GM12878 (cell line): ENCODE measurements around the gene NECAB3. TPM values are rescaled to one million over a fixed set of nuclear protein-coding genes. Genes with fewer than 3 reads are reported as not detected.

Experiments used
- BCL11A ChIP-seq: IDR thresholded peaks from 2 replicates; pipeline ENCODE4 v1.6.1; 2011; ENCODE audit warnings: low read depth, low read length
- BHLHE40 ChIP-seq, 2 experiments: fragments of 450-650 bp in 1 of 2; IDR thresholded peaks; 2 replicates each; pipeline ENCODE4 v1.6.1; 2011 to 2017; ENCODE audit warnings: low read depth in 2 of 2, borderline replicate concordance in 1 of 2, improper control_type of control experiment in 1 of 2, low read length in 1 of 2, mild to moderate bottlenecking in 1 of 2
- CBX3 ChIP-seq: fragments of 200-600 bp; sonication (generic); IDR thresholded peaks from 2 replicates; pipeline ENCODE4 v1.6.1; 2016; ENCODE audit warnings: low read depth, borderline replicate concordance
- CEBPZ ChIP-seq: fragments of 150-350 bp; IDR thresholded peaks from 2 replicates; pipeline ENCODE4 v1.6.1; 2016; ENCODE audit warnings: low read depth, low read length
- CHD4 ChIP-seq: fragments of 200-600 bp; sonication (generic); IDR thresholded peaks from 2 replicates; pipeline ENCODE4 v1.6.1; 2016; ENCODE audit warnings: mild to moderate bottlenecking
- CTCF ChIP-seq, 3 experiments: IDR thresholded peaks in 2 of 3; conservative IDR thresholded peaks in 1 of 3; 2 replicates each; pipeline ENCODE4 v1.5.1; 2011; ENCODE audit warnings: low read depth in 3 of 3, low read length in 3 of 3, mild to moderate bottlenecking in 3 of 3, control low read depth in 2 of 3, moderate library complexity in 2 of 3, inconsistent platforms in 1 of 3, mixed read lengths in 1 of 3; ENCODE audit not compliant: control insufficient read depth in 2 of 3, insufficient read depth in 1 of 3; ENCODE audit errors: extremely low read depth in 1 of 3
- EED ChIP-seq: sonication (generic); IDR thresholded peaks from 2 replicates; pipeline ENCODE4 v1.6.1; 2016; ENCODE audit warnings: antibody characterized with exemption, low read depth
- ELK1 ChIP-seq: IDR thresholded peaks from 2 replicates; pipeline ENCODE4 v1.6.1; 2012; ENCODE audit warnings: low read depth, low read length, improper control_type of control experiment
- ESRRA ChIP-seq: IDR thresholded peaks from 2 replicates; pipeline ENCODE4 v1.6.1; 2012; ENCODE audit warnings: mild to moderate bottlenecking, low read length, improper control_type of control experiment
- GATAD2B ChIP-seq: fragments of 450-650 bp; conservative IDR thresholded peaks from 2 replicates; pipeline ENCODE4 v1.6.1; 2017; ENCODE audit warnings: low read depth, mild to moderate bottlenecking, moderate library complexity
- HCFC1 ChIP-seq: fragments of 150-350 bp; IDR thresholded peaks from 2 replicates; pipeline ENCODE4 v1.6.1; 2014; ENCODE audit warnings: low read length
- HDAC2 ChIP-seq: fragments of 200-600 bp; sonication (generic); IDR thresholded peaks from 2 replicates; pipeline ENCODE4 v1.6.1; 2017
- HDGF ChIP-seq: fragments of 450-650 bp; IDR thresholded peaks from 2 replicates; pipeline ENCODE4 v1.6.1; 2016; ENCODE audit warnings: antibody characterized with exemption
- KLF5 ChIP-seq: fragments of 450-650 bp; IDR thresholded peaks from 2 replicates; pipeline ENCODE4 v1.6.1; 2014; ENCODE audit warnings: mild to moderate bottlenecking; ENCODE audit not compliant: partially characterized antibody
- MEF2B ChIP-seq: fragments of 450-650 bp; IDR thresholded peaks from 2 replicates; pipeline ENCODE4 v1.6.1; 2018; ENCODE audit warnings: mild to moderate bottlenecking, moderate library complexity; ENCODE audit not compliant: partially characterized antibody, poor library complexity, severe bottlenecking
- NBN ChIP-seq: fragments of 450-650 bp; IDR thresholded peaks from 2 replicates; pipeline ENCODE4 v1.6.1; 2016
- NKRF ChIP-seq: fragments of 450-650 bp; conservative IDR thresholded peaks from 2 replicates; pipeline ENCODE4 v1.6.1; 2017; ENCODE audit warnings: mild to moderate bottlenecking, moderate library complexity
- PKNOX1 ChIP-seq: fragments of 450-650 bp; IDR thresholded peaks from 2 replicates; pipeline ENCODE4 v1.6.1; 2016; ENCODE audit warnings: mild to moderate bottlenecking
- POLR2A ChIP-seq: IDR thresholded peaks from 2 replicates; pipeline ENCODE4 v1.6.1; 2011; ENCODE audit warnings: low read depth, mild to moderate bottlenecking, low read length
- ZNF274 ChIP-seq: IDR thresholded peaks from one replicate; pipeline ENCODE4 v1.8.0; 2011; ENCODE audit not compliant: insufficient read length, insufficient read depth
- ZNF622 ChIP-seq: fragments of 450-650 bp; IDR thresholded peaks from 2 replicates; pipeline ENCODE4 v1.6.1; 2017; ENCODE audit warnings: mild to moderate bottlenecking, inconsistent platforms
- polyA plus RNA-seq, 11 experiments: library from polyadenylated mRNA; depleted of rRNA in 4 of 11; unstranded in 6 of 11; stranded (reverse) in 5 of 11; fragments of >200 nt; fragmentation: Nextera tagmentation in 4 of 11; fragmentation: Illumina TruSeq in 1 of 11; extraction: Ambion mirVana in 4 of 11; extraction: Trizol in 1 of 11; gene quantifications; 1 replicate in 1 of 11; 2 replicates in 10 of 11; pipeline versions ENCODE4 v1.2.1 to v1.2.3, GENCODE V29; 2011 to 2016; ENCODE audit warnings: inconsistent platforms in 2 of 11, missing spikeins in 2 of 11, low read depth in 1 of 11
- total RNA-seq, 4 experiments: library from RNA; depleted of rRNA in 3 of 4; stranded (reverse); fragments of >200 nt in 3 of 4; fragmentation: Illumina TruSeq in 1 of 4; extraction: Trizol in 1 of 4; gene quantifications; 2 replicates each; pipeline versions ENCODE4 v1.2.1 to v1.2.3, GENCODE V29; 2013 to 2021

NECAB3 gene
- total and polyA plus RNA-seq, 10 of the 15 experiments (the other 5 are each of a cell fraction or from before 2014, with no cell fraction given): 0.21 to 17.0 (median 7.2) TPM

- TF ChIP-seq KLF5: peak; percentile 75
- TF ChIP-seq ELK1: peak; percentile 85
- no peak for TF ChIP-seq NBN
- peak; percentile 6; the same call in 1 of the 2 replicates for TF ChIP-seq HCFC1
- TF ChIP-seq CTCF (IDR thresholded peaks at IDR 0.05 in 2 of 3, conservative IDR thresholded peaks at IDR 0.05 in 1 of 3; ENCODE audit: control insufficient read depth in 2 of 3, extremely low read depth in 1 of 3, insufficient read depth in 1 of 3, low read depth in 3 of 3, low read length in 3 of 3): no peak
- 0 out of 2 replicates have a peak, but pooled peaks have one; percentile 15 for TF ChIP-seq EED
- TF ChIP-seq BHLHE40 (IDR thresholded peaks at IDR 0.05; ENCODE audit: borderline replicate concordance in 1 of 2, low read depth in 2 of 2, low read length in 1 of 2): peak; percentile 6 to 65; a peak in 2 of 4 replicates
- no peak for TF ChIP-seq PKNOX1
- peak; percentile 86 for TF ChIP-seq GATAD2B
- TF ChIP-seq POLR2A: peak; percentile 95
- TF ChIP-seq CBX3: no peak
- no peak for TF ChIP-seq ZNF274
- TF ChIP-seq NKRF: peak; percentile 70; the same call in 1 of the 2 replicates
- no peak for TF ChIP-seq HDAC2
- TF ChIP-seq CEBPZ: no peak
- no peak for TF ChIP-seq HDGF
- TF ChIP-seq CHD4: no peak
- TF ChIP-seq BCL11A: no peak
- TF ChIP-seq ESRRA: no peak
- TF ChIP-seq ZNF622: no peak
- TF ChIP-seq MEF2B: peak; percentile 41
Observed at GRCh38 chr20:33663161-33664084, 10.8 kb downstream of the NECAB3 start (continued).
